GM19395 (cell line): ENCODE measurements around the gene KIRREL3.

Experiments
- ATAC-seq: cut with Tn5 transposase; IDR thresholded peaks from one replicate; pipeline ENCODE4 v1.9.1; 2021; ENCODE audit warnings: mild to moderate bottlenecking, moderate library complexity; ENCODE audit not compliant: unreplicated experiment

KIRREL3 gene

DNA sequence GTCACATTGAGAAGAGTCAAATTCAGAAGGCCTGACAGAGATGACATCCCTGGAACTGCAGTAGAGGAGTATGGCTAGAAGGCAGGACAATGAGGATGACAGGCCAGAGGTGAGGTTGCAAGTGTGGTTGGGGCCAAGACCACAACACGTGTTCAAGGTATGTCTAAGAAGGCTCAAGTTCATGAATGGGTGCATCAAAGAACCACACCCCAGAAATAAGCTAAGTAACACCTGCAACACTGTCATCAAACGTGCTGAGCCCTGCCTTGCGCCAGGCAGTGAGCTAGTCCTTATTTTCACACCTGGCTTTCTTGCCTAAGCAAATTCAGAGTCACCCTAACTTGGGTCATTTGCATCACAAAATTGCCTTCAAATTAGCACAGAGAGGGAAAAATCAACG, 313.6 kb downstream of the KIRREL3 start:
- no peak for ATAC-seq

DNA sequence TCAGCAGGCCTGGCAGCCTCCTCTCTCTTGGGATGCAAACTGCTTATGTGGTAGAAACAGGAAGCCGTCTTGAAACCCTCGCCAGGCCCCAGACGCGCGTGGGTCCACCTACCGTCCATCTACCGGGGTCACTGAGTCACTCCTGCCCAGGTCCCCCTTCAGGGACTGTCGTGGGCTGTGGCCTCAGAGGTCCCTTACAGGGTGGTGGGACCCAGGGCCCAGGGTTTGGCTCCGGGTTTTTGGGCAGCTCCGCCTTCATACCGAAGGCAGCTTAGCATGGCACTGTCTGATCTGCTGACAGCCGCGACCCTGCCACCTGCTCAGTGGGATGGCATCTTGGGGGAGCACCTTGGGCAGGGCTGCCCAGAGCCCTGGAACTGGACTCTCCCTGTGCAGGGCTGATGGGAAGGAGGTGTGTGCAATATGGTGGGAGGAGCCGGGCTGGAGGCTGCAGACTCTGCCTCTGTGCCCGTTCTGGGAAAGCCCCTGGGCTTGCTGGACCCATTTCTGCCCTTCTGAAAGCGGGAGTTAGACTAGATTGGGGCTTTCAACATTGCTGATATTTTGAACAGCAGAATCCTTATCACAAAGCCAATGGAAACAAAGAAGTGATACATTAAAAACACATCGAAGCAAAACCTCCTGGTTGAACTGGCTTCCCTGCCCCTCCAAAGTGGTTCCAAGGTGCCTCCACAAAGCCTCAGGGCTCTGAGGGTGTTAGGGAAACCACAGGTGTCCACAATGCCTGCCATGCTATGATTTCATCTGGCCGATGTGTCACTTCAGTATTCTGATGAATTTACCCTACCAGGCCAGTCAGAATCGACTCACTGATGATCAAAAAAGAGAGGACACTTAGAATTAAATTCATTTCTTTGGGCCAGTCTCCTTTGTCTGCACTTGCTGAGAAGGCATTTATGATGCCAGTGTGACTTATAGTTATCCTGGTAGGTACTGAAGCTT, 316.5 kb downstream of the KIRREL3 start:
- ATAC-seq = no peak

DNA sequence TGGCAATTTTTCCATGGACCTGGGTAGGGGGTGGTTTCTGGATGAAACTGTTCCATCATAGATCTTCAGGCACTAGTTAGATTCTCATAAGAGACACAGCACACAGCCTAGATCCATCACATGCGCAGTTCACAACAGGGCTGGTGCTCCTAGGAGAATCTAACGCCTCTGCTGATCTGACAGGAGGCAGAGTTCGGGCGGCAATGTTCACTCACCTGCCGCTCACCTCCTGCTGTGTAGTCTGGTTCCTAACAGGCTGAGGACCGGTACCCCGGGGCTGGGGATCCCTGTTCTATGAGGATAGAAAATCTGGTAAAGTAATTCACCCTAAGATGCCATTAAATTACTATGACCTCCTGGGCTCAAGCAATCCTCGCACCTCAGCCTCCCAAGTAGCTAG, 318.0 kb downstream of the KIRREL3 start:
- ATAC-seq = no peak

- no peak for ATAC-seq
These were observed 319.9 kb downstream of the KIRREL3 start for GRCh38 chr11:126680700-126681099.

DNA sequence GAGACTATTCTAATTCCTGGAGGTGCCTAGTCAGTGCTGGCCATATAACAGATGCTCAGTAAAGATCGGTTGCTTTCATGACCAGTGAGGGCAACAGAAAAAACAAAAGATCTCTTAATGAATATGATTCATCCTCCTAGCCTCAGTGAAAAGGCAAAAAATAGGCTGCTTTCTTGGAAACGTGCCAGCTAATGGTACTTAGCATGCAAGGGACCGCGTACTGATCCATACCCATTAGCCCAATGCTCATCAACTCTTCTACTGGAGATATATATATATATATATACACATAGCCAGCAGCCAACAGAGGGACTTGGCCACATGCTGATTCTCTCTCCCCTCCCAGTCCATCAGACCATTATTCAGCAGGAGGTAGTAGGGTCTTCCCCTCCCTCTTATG, 320.4 kb downstream of the KIRREL3 start:
- ATAC-seq = no peak

GRCh38 chr11:126679033-126679432, 321.5 kb downstream of the KIRREL3 start:
- no peak for ATAC-seq

GRCh38 chr11:126676536-126676935, 324.0 kb downstream of the KIRREL3 start:
- no peak for ATAC-seq

DNA sequence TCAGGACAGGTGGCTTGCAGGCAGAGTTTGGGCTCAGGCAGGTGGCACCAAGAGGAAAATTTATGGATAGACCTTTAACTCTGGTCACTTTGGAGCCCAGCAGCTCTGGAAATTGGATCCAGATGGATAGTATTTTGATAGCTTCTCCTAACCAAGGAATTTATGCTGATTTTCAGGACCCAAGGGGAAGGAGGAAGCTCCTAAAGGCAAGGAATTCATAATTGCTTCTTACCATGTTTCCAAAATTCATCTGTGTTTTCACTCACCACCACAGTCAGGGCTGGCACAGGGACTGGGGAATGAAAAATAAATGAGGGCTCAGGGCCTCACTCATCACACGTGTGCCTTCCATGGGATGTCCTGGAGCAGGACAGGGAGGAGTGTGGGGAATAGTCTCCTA, 327.3 kb downstream of the KIRREL3 start:
- no peak for ATAC-seq

DNA sequence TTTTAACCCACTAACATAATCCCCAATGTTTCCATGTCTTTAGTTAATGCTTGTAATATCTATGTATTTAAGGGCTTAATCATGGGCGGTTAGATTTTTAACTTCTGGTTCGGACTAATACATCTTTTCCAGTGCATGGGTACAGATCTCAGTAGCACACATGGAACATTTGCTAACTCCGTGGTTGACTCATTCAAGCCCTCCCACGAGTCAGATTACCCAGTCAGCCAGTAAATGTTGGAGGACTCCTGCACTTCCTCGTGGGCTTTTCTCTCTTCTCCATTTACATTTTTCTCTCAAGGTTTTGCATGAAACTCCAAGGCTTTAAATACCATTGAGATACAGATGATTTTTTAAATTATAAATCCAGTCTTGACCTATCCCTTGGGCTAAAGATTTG, 331.2 kb downstream of the KIRREL3 start:
- no peak for ATAC-seq

GRCh38 chr11:126664643-126665042, 335.9 kb downstream of the KIRREL3 start:
- no peak for ATAC-seq

- no peak for ATAC-seq
These were observed 336.6 kb downstream of the KIRREL3 start for GRCh38 chr11:126663749-126664592.

- ATAC-seq = no peak
These were observed 338.4 kb downstream of the KIRREL3 start for GRCh38 chr11:126662035-126662790.

GRCh38 chr11:126660761-126661425, 339.7 kb downstream of the KIRREL3 start:
- ATAC-seq = no peak

DNA sequence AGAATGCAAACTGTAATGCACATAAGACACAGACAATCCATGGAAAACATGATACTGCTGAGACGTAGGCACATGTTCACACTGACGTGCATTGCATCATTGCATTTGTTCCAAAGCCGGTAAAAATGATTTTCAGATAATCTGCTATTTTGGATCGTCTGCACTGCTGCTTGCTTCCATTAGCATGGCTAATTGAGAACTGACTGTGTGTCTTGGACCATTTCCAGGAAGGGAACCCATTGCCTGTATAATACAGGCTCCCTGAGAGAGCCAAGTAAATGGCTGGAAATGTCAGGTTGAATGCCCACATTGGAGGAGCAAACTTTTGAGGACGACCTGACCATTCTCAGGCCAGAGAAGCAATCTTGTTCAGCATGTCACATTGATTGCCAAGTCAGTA, 340.2 kb downstream of the KIRREL3 start:
- ATAC-seq = no peak

DNA sequence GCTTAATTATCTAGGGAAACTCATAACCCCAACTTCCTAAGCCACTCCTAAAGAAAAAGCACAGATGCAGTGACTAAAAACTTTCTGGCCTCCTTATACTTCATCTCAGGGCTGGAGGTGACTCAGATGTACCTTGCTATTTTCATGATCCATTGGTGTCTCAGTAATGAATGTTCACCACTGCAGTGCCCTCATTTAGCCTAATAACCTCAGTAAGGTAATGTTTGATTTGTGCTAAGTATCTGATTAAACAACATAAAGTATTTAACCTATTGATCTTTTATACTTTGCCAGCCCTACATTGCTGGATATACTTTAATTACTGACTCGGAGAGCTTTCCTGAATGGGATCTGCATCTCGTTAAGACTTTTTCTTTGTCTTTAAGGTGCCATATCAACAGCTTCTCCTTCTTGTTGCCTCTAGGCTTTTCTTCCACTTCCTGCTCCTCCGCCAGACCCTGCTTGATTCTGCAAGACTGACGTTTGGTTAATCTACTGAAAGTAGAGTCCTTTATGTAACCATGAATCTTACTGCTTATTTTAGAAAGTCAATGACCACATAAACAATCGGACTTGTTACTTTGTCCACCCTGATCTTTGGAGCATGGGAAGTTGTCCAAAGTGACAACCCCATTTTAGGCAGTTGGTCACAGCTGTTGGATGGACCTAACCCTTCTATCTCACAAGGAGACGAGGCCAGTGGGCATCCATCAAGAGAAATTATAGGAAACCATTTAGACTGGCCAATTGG, 342.1 kb downstream of the KIRREL3 start:
- ATAC-seq = no peak

DNA sequence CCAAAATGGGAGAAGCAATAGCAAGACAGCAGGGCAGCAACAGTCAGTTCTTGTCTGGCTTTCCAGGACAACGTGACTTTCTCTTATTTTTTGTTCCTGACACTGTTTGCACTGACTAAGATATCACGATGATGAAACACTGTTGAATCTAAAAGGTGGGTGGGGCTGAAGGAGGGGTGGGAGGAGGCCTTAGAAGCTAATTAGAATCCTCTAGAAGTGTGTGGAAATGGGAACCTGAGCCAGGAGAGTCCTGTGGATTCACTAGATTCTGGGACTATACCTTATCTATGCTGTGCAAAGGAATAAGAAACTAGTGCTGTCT, 344.8 kb downstream of the KIRREL3 start:
- ATAC-seq = no peak

DNA sequence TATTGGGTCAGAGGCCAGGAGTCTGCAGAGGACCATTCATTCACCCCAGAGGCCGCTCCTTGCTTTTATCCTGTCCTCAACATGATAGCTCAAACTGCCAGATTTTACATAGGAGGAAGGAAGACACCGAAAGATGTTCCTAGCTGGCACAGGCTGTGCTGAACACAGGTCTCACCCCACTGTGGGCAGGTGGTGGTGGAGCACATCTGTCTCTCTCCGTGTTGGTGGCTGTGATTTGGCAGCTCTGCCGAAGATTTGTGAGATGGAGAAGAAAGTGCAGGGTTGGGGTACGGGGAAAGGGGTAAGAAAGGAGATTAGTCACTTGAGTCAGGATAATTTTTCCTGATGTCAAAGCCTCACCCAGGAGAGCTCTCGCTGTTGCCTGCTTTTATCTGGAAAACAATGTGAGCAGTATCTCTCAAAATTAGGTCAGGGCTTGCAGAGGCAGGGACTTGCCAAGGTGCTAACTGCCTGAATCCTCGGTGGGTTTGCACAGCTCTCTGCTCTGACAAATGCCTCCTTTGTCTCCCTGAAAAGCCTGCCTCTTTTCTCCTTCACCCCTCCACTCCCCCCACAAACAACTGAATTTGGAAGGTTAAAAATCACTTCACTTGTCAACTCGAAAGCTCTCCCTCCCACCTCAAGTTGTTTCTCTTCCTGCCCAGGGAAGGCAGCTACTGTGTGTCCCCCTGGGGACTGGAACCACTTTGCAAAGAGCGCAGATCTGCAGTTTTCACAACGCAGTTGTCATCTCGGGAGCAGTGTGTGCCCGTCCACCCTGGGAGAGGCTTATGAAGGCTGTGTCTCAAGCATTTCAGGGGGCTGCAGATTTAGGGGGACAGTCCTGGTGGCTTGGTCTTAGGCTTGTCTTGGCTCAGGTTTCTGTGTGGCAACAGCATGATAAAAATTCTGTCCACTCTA, 345.4 kb downstream of the KIRREL3 start:
- ATAC-seq = no peak

DNA sequence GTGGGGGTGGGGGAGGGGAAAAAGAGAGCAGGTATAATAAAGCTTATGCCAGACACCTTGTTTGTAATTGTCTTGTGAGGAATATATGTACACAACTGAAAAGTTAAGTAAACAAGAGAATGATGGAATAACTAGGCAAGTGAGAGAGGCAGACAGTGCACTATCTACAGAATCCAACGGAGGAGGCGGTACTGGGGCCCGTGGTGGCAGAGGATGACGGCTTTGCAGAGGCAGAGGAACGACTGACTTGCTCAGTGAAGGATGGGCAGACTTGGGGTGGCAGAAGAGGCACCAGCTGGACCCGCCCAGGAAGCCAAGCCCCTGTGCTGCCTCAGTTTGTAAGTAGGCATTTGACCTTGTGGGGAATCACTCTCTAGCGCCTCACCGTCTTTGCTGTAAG, 347.5 kb downstream of the KIRREL3 start:
- no peak for ATAC-seq

DNA sequence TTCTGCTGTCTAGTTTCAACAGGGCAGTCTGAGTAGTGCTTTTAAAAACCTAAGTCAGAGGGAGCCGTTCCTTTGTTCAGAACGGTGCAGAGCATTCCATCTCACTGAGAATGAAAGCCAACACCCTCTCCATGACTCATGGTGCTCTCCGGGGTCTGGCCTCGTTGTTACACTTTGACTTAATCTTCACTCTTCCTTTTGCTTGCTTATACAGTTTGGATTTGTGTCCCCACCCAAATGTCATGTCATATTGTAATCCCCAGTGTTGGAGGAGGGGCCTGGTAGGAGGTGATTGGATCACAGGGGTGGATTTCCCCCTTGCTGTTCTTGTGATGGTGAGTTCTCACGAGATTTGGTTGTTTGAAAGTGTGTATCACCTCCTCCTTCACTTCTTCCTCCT, 352.8 kb downstream of the KIRREL3 start:
- ATAC-seq = no peak
